Activated CD4-positive, alpha-beta T cell treated with anti-CD3 and anti-CD28 coated beads for 48 hours (primary cell): ENCODE results near the gene OR52E1.
"Not testable (repeated sequence)": the region's sequence is repeated elsewhere in the genome, so short reads cannot be mapped to it uniquely, and the experiment has no call there.

Source experiments
- DNase-seq: peaks from one replicate; pipeline ENCODE4 v3.0.0-alpha.2; 2020

Gene OR52E1

GRCh38 chr11:5069272-5069671 lies at the start of gene OR52E1:
OR52E1 (plus strand) TSS chr11:5069572.
- DNase-seq, result no peak

GRCh38 chr11:5021996-5022395 lies 47.4 kb upstream of the OR52E1 start:
- no peak for DNase-seq

- no peak for DNase-seq
Measured at GRCh38 chr11:5036669-5037068, 32.7 kb upstream of the OR52E1 start.

- no peak for DNase-seq
Measured at GRCh38 chr11:5037926-5038325, 31.4 kb upstream of the OR52E1 start.

GRCh38 chr11:5038341-5038740 lies 31.0 kb upstream of the OR52E1 start:
- no peak for DNase-seq

DNA sequence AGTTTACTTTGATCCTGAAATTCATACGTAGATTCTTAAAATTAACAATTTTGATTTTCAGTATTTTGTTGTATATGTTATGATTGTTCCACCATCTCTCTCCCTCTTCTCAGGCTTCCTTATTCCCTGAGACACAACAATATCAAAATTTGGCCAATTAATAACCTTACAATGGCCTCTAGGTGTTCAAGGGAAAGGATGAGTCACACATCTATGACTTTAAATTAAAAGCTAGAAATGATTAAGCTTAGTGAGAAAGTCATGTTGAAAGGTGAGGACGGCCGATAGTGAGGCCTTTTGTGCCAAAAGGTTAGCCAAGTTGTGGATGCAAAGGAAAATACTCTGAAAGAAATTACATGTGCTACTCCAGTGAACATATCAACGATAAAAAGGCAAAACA lies 28.5 kb upstream of the OR52E1 start:
- DNase-seq, result no peak

DNA sequence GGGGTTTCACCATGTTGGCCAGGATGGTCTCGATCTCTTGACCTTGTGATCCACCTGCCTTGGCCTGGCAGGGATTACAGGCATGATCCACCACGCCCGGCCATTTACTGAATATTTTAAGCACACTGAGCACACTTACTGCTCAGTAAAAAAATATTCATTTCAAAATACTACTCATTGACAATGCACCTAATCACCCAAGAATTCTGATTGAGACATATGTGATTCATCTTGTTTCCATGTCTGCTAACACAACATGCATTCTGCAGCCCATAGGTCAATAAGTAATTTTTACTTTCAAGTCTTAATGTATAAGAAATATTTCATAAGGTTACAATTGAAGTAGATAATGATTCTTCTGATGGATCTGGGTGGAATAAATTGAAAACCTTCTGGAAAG lies 27.3 kb upstream of the OR52E1 start:
- no peak for DNase-seq

GRCh38 chr11:5043380-5043779 lies 26.0 kb upstream of the OR52E1 start:
- no peak for DNase-seq

DNA sequence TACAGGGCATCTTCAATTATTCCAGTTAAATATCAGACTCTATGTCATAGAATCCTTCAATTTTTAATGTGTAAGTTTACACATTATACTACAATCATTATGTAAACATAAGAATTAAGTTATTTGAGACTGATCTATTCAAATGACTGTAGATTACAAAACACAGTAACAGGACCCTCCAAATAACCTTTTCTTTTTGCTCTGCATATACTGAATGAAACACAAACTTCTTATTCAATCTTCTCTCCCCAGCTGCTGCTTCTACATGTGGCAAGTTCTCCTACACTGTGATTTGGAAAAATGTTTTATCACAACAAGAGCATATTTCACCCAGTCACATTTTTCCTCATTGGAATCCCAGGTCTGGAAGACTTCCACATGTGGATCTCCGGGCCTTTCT lies 23.1 kb upstream of the OR52E1 start, which contains the start of gene OR52J3:
OR52J3 (plus strand) TSS at position 301 of the 400 bp plus-strand sequence; CDS start at position 301, 0 bp downstream.
- no peak for DNase-seq

- no peak for DNase-seq
Measured at GRCh38 chr11:5046754-5047330, 22.5 kb upstream of the OR52E1 start.

- DNase-seq, result not testable (repeated sequence)
Measured at GRCh38 chr11:5058679-5059078, 10.7 kb upstream of the OR52E1 start.

DNA sequence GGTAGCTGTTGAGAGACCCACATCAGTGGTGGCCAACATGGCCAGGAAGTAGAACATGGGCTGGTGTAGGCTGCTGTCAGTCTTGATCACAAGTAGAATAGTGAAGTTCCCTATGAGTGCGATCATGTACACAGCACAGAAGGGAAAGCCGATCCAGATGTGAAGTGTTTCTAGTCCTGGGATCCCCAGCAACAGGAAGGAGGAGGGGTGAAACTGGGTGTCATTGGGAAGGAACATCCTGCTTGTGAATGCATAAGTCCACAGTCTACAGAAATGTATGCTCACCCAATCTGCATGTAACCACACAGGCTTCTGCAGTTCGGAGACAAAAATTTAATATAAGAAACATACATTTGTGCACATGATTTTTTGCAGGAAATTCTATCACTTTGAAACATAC lies 10.0 kb upstream of the OR52E1 start, which contains the start of gene OR52E2:
OR52E2 (minus strand) TSS at position 237 of the 400 bp plus-strand sequence; CDS start at position 237, 0 bp downstream.
- DNase-seq, result no peak

- no peak for DNase-seq
Measured at GRCh38 chr11:5065027-5065426, 4.3 kb upstream of the OR52E1 start.

DNA sequence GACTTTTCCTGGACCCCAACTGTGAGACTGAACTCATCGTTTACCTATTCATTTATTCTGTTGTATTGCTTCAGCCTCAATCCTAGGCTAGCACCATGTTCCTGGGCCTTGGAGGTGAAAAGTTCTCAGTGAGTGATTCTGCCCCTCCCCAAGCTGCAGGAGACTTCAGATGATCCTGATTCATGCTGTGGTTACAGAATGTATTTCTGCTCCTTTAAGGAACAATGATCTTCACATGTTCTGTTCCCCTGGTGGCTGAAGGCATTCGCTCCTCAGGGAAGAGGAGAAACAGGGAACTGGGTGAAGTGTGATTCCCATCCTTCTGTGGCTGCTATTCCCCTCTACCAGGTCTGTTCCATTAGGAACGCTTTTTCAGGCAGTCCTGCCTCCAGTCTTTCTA lies 2.4 kb downstream of the OR52E1 start:
- no peak for DNase-seq

DNA sequence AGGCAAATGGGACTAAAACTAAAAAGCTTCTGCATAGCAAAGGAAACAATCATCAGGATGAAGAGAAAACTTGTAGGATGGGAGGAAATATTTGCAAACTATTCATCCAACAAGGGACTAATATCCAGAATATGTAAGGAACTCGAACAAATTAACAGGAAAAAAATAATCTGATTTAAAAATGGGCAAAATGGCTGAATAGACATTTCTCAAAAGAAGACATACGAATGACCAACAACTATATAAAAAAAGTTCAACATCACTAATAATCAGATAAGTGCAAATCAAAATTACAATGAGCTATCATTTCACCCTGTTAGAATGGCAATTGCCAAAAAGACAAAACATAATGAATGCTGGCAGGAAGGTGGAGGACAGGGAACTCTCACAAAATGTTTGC lies 12.0 kb downstream of the OR52E1 start:
- no peak for DNase-seq

GRCh38 chr11:5083602-5084001 lies 14.2 kb downstream of the OR52E1 start:
- no peak for DNase-seq

GRCh38 chr11:5088556-5088955 lies 19.2 kb downstream of the OR52E1 start:
- no peak for DNase-seq

- no peak for DNase-seq
Measured at GRCh38 chr11:5090668-5091067, 21.3 kb downstream of the OR52E1 start.

DNA sequence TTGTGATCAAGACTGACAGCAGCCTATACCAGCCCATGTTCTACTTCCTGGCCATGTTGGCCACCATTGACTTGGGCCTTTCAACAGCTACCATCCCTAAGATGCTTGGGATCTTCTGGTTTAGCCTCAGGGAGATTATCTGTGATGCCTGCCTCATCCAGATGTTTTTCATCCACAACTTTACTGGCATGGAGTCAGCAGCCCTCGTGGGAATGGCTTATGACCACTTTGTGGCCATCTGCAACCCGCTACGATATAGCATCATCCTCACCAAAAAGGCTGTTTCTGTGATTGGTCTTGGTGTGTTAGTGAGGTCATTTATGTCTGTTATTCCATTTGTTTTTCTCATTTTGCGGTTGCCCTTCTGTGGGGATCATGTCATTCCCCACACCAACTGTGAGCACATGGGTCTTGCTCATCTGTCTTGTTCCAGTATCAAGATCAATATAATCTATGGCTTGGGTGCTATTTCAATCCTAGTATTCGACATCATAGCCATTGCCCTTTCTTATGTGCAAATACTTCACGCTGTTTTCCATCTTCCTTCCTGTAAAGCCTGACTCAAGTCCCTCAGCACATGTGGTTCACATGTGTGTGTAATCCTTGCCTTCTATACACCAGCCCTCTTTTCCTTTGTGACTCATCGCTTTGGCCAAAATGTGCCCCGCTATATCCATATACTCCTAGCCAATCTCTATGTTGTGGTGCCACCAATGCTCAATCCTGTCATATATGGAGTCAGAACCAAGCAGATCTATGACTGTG lies 23.6 kb downstream of the OR52E1 start:
- no peak for DNase-seq

GRCh38 chr11:5096011-5096410 lies 26.6 kb downstream of the OR52E1 start:
- DNase-seq, result no peak

GRCh38 chr11:5102246-5102645 lies 32.9 kb downstream of the OR52E1 start:
- no peak for DNase-seq

- DNase-seq, result no peak
Measured at GRCh38 chr11:5103066-5103465, 33.7 kb downstream of the OR52E1 start.

- no peak for DNase-seq
Measured at GRCh38 chr11:5107285-5107684, 37.9 kb downstream of the OR52E1 start.

DNA sequence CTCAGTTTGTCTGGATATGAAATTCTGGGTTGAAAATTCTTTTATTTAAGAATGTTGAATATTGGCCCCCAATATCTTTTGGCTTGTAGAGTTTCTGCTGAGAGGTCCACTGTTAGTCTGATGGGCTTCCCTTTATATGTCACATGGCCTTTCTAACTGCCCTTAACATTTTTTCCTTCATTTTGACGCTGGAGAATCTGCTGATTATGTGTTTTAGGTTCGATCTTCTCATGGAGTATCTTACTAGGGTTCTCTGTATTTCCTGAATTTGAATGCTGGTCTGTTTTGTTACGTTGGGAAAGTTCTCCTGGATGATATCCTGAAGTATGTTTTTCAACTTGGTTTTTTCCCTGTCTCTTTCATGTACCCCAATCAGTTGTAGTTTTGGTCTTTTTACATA lies 46.0 kb downstream of the OR52E1 start:
- DNase-seq, result no peak

- DNase-seq, result no peak
Measured at GRCh38 chr11:5117588-5117987, 48.2 kb downstream of the OR52E1 start.
